HL-60/S4 (cell line): ENCODE data around the gene CASP7.

Experiments
- in situ Hi-C: fragments of 300-500 bp; cut with MboI; formaldehyde crosslinking; loops from 2 replicates; pipeline ENCODE4 v1.14.3; 2022; ENCODE audit warnings: low sequenced_read_pairs

Gene CASP7

DNA sequence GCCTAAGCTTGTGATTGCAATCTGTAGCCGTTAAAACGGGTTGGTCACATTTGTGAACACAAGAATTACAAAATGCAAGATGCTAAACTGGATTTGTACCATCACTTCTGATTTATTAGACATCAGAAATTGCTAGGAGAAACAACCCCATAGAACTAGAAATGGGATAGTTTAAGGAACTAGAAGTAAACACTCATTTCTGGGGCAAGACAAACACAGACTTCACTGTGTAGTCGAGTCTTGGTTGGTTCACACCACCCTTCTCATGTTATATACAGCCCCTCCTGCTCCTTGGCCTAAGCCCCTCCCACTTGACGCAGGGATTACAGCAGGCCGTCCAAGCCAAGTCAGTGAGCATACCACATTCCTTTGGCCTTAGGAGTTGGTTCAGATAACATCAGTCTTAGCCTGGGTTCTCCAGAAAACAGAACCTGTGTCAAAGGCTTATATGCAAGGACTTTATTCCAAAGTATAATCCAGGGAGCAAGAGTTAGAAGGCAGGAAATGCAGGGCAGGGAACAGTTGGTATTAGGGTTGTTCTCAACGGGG, 13.8 kb upstream of the CASP7 start:
- in situ Hi-C loops: no loop called here

DNA sequence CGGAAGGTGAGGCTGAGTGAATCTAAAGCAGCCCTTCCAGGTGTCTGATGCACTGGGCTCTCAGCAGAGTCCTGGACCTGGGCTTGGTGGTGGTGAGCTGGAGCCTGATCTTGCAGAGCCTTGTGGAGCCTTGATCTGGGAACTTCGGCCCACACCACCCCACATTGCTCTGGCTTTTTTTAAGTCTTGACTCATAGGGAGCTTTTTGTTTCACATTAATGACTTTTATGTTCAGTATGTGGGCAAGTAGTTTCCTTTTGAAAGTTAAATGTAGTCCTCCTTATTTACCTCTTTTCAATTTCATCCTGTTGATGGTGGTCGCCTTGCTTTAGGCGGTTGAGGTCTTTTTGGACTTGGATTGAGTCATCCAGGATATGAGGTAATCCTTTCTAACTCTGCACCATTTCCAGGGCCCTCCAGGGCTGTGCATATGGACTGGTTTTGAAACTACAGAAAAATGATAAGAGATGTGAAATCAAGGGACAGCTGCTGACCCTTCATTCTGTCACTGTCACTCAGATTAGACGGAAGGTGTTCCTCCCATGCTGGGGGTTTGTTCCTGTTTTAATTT, 12.9 kb upstream of the CASP7 start:
- in situ Hi-C loops: no loop called here

GRCh38 chr10:113680190-113681111, 739 bp downstream of the CASP7 start:
- in situ Hi-C loops: no loop called here

DNA sequence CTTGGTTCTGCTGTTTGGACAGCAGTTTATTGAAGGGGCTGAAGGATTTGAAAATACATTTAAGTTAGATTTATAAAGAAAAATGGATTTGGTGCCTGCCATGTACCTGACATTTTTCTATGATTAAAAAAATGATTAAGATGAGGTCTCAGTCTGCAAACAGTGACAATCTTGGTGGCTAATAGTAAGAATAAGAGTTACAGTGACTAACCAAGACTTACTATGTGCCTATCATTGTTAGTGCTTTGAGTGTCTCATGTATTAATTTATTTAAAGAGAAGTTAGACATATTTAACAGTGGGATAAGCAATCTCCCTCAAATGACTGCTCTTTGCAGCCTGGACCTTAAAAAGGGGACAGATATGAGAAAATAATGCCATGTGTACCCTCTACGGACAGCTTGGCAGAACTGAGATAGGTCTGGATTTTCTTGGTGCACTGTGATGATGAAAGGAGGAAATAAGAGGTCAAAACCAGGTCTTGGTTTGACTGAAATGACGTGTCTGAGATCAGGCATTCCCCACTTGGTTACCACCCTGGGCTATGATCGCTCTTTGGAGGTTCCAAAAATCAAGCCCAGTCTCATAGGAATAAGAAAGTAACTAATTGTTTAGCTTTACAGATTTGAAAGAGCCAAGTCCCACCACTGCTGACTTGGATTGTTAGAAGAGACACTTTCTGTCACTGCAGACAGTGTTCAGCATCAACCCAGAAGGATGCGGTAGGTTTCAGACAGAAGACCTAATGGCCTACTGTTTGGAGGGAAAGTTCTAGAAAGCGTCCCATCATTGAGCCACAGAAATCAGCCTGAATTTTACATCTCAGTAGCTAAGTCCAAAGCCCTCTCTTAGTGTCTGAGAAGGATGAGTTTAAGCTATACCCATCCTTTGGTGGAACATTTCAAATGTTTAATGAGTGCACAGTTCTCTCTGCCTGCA, 2.1 kb downstream of the CASP7 start:
- in situ Hi-C loops: no loop called here

DNA sequence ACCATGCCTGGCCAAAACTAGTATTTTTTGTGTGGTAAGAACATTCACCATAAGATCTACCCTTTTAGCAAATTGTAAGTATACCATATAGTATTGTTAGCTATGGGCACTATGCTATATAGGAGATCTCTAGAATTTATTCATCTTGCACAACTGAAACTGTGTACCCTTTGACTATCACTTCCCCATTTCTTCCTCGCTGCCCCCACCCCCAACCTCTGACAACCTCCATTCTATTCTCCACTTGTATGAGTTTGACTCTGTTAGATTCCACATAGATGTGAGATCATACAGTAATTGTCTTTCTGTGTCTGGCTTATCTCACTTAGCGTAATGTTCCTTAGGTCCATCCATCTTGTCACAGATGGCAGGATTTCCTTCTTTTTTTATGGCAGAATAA, 3.6 kb downstream of the CASP7 start:
- in situ Hi-C loops: no loop called here

GRCh38 chr10:113686028-113686427, 6.3 kb downstream of the CASP7 start:
- in situ Hi-C loops: no loop called here

GRCh38 chr10:113687037-113687436, 7.3 kb downstream of the CASP7 start:
- in situ Hi-C loops: no loop called here

DNA sequence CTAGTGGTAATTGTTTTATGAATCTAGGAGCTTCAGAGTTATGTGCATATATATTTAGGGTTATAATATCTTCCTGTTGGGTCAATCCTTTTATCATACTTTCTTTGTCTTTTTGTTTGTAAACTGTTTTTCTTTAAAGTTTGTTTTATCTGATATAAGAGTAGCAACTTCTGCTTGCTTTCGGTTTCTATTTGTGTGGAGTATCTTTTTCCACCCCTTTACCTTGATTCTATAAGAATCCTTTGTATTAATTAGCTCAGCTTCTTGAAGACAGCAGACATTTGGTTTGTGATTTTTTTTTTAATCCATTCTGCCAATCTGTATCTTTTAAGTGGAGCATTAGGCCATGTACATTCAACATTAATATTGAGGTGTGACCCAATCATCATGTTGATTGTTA, 9.3 kb downstream of the CASP7 start:
- in situ Hi-C loops: no loop called here

DNA sequence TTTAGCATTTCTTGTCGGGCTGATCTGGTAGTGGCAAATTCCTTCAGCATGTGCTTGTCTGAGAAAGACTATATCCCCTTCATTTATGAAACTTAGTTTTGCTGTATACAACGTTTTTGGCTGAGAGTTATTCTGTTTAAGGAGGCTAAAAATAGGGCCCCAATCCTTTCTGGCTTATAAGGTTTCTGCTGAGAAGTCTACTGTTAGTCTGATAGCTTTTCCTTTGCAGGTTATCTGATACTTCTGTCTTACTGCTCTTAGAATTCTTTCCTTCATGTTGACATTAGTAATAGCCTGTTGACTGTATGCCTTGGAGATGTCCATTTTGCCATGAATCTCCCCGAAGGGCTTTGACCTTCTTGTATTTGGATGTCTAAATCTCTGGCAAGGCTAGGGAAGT, 9.9 kb downstream of the CASP7 start:
- in situ Hi-C loops: no loop called here

DNA sequence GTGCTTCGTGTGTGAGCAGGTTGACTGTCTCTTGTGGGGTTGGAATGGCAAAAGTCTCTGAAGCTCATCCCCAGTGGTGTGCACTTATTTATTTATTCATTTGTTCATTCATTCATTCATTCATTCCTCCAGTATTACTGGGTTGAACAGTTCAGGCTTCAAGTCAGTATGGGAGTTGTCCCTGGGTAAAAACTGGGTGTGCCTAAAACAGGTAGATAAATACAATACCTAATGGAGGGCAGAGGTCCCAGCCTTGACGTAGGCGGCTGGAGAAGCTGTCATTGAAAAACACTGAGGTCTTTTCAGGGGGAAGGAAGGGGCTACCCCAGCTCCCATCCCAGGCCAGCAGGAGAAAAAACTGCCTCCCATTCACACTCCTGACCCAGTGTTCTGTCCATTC, 11.0 kb downstream of the CASP7 start:
- in situ Hi-C loops: no loop called here

DNA sequence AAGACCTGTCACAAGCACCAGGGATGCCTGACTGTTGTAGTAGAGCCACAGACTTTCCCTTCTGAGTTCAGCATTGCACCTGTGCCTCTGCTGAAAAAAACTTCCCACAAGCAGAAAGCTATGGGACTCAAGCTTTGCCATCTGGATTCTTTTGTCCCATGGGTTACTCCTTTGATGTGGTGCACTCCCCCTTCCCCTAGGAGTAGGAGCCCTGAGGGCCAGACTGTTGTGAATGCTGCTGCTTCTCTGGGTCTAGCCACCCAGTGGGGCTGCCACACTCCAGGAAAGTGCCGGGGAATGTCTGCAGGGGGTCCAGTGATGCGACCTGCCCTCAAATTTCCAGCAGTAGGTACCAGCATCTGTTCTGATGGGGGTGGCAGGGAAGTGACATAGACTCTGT, 11.7 kb downstream of the CASP7 start:
- in situ Hi-C loops: no loop called here

GRCh38 chr10:113692271-113692670, 12.6 kb downstream of the CASP7 start:
- in situ Hi-C loops: no loop called here

DNA sequence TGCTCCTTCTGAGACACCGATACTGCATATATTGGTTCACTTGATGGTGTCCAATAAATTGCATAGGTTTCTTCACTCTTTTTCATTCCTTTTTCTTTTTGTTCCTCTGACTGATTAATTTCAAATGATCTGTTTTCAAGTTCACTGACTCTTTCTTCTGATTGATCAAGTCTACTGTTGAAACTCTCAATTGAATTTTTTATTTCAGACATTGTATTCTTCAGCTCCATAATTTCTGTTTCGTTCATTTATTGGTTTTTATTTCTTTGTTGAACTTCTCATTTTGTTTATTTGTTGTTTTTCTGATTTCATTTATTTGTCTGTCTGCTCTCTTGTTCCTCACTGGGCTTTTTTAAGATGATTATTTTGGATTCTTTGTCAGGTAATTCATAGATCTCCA, 13.6 kb downstream of the CASP7 start:
- in situ Hi-C loops: no loop called here

GRCh38 chr10:113695691-113696090, 16.0 kb downstream of the CASP7 start:
- in situ Hi-C loops: no loop called here

DNA sequence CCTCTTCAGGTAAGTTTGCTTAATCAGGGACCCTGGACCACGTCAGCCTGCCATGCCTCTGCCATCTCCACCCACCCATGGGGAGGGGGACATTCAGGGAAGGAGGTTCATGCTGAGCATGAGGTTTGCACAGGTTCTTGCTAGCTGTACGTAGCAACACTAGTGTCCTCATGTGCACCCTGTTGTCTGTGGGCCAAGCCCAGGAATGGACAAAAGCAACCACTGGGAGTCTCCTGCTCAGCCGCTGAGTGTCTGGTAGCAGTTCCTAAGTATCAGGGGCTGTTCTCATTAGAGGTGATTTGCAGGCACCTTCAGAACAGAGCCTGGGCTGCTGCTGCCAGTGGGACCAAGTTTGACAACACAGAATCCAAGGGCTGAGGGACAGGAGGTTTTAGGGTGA, 17.9 kb downstream of the CASP7 start:
- in situ Hi-C loops: no loop called here

DNA sequence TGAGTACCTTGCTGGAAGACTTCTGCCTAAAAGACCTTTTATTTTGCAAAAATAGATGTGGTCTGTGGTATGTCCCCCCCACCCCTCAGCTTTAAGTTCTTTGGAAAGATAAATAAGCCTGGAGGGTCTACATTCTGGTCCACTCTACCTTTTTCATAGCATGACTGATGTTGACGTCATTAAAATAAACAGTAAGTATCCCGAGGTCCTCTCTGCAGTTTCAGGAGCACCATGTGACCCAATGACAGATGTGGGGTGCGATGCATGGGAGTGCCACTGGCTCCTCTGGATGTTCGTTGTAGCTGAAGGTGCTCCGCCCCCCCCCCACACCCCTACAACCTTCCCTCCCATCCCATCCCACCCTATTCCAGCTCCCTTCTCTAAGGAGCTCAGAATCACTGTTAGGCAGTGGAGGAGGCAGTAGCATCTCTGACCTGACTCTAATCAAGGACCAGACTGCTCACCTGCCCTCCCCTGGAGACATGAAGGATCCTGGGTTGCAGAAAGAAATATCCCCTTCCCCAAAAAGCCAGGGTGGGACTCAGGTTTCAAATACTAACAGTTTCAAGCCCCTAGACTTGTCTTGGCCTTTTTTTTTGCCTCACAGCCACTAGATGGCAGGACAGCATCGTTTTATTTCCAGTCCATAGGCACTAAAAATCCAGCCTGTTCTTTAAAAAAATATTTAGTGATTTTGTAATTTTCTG, 25.1 kb downstream of the CASP7 start:
- in situ Hi-C loops: loop anchor here (10.0 kb wide), 1 partner anchor 400 kb away; no protein-coding TSS in a partner anchor

GRCh38 chr10:113705344-113705652, 25.6 kb downstream of the CASP7 start:
- in situ Hi-C loops: loop anchor here (10.0 kb wide), 1 partner anchor 400 kb away; no protein-coding TSS in a partner anchor

DNA sequence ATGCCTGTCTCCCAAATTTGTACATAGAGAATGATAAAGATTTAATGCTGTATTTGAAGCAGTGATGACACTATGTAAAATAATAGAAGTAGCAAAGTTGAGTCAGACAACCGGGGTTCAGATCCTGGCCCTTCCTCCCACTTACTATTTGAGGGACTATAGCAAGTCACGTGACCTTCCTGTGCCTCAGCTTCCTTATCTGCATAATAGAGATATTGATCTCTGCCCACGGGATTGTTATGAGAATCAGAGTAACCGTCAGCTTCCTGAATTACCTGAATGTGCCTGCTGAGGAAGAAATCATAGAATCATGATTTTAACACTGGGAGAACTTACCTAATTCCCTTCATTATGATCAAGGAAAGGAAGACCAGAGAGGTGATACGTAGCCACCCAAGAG, 26.9 kb downstream of the CASP7 start:
- in situ Hi-C loops: loop anchor here (10.0 kb wide), 1 partner anchor 398 kb away; no protein-coding TSS in a partner anchor

GRCh38 chr10:113708640-113709039, 28.9 kb downstream of the CASP7 start:
- in situ Hi-C loops: loop anchor here (10.0 kb wide), 1 partner anchor 396 kb away; no protein-coding TSS in a partner anchor

DNA sequence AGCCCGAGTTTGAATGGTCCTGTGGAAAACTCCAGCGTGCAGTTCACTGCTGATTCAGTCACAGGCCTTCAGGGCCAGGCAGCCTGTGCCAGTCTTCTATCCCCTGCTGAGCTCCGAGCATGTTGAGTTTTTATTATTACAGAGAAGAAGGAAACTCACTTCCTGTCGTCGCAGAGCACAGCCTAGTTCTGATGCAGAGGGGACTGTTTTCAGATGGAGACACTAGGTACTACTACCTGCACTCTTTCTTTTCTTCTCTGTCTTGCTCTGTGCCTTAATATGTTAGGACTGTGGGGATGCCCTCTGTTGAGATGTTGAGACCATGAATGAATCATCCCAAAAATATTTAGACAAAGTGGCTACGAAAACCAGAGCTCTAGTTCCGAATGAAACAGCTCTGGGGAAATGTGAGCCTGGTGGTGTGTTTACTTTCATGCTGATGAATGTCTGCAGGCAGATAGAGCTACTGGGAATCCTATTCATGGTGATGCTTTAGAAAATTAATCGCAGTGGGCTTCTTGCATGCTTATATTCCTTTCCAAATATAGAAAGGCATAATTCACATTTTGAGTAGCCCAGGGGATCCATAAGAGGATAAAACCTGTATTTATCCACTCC, 29.6 kb downstream of the CASP7 start:
- in situ Hi-C loops: loop anchor here (10.0 kb wide), 1 partner anchor 395 kb away; no protein-coding TSS in a partner anchor
